K562 (cell line): ENCODE measurements around the gene PTK6.

Experiments
- BCL6 ChIP-seq: fragments of 250-450 bp; sonication (Bioruptor Pico); IDR thresholded peaks from 2 replicates; pipeline ENCODE4 v1.4.0; 2020
- CTCF ChIP-seq, 3 experiments: IDR thresholded peaks in 2 of 3; conservative IDR thresholded peaks in 1 of 3; 2 replicates each; pipeline ENCODE4 v1.5.1; 2011 to 2012; ENCODE audit warnings: low read length in 3 of 3, mild to moderate bottlenecking in 3 of 3, control low read depth in 2 of 3, improper control_type of control experiment in 1 of 3, inconsistent platforms in 1 of 3, low read depth in 1 of 3, mixed read lengths in 1 of 3, moderate library complexity in 1 of 3; ENCODE audit not compliant: insufficient read depth in 2 of 3
- HBP1 ChIP-seq: fragments of 450-650 bp; formaldehyde crosslinking; IDR thresholded peaks from 2 replicates; pipeline ENCODE4 v1.4.0; 2022; ENCODE audit warnings: missing genetic modification characterization
- MAX ChIP-seq: sonication (generic); formaldehyde crosslinking; IDR thresholded peaks from 2 replicates; pipeline ENCODE4 v1.9.0; 2022; ENCODE audit warnings: mild to moderate bottlenecking, missing genetic modification reagents
- SAP30 ChIP-seq: fragments of 200-600 bp; sonication (generic); IDR thresholded peaks from 2 replicates; pipeline ENCODE4 v1.6.1; 2012; ENCODE audit warnings: borderline replicate concordance, low read depth, mild to moderate bottlenecking, moderate library complexity, low read length, control low read depth, inconsistent platforms; ENCODE audit not compliant: insufficient read depth, poor library complexity, severe bottlenecking
- ZBTB17 ChIP-seq: fragments of 450-650 bp; formaldehyde crosslinking; IDR thresholded peaks from 2 replicates; pipeline ENCODE4 v1.4.0; 2020; ENCODE audit warnings: mild to moderate bottlenecking
- ZNF146 ChIP-seq: IDR thresholded peaks from one replicate; pipeline ENCODE4 v1.6.1; 2018; ENCODE audit warnings: missing compliant biosample characterization; ENCODE audit not compliant: unreplicated experiment
- ZNF766 ChIP-seq: fragments of 200-800 bp; sonication (Bioruptor generic); conservative IDR thresholded peaks from 2 replicates; pipeline ENCODE4 v1.6.1; 2016; ENCODE audit warnings: missing genetic modification characterization, missing compliant biosample characterization

- TF ChIP-seq HBP1 (CRISPR knock-in tag) (no peak), ZNF146 (CRISPR knock-in tag) (no peak), CTCF (IDR thresholded peaks at IDR 0.05 in 2 of 3, conservative IDR thresholded peaks at IDR 0.05 in 1 of 3; ENCODE audit: insufficient read depth in 2 of 3, low read depth in 1 of 3, low read length in 3 of 3) (no peak), MAX (CRISPR knock-in tag) (no peak; the same call in 1 of the 2 replicates), ZBTB17 (CRISPR knock-in tag) (no peak), SAP30 (no peak), ZNF766 (CRISPR knock-in tag) (no peak), BCL6 (CRISPR knock-in tag) (no peak)
Observed at GRCh38 chr20:63522091-63522868, 14.9 kb downstream of the PTK6 start.
